ENCODE data around the gene SLC2A13.
"Not testable (repeated sequence)": the region's sequence is repeated elsewhere in the genome, so short reads cannot be mapped to it uniquely, and the experiment has no call there.

SLC2A13 gene

GRCh38 chr12:40104461-40105264, 1.2 kb downstream of the SLC2A13 start:
- no peak for DNase-seq

- DNase-seq = no peak
These were observed 2.8 kb downstream of the SLC2A13 start for GRCh38 chr12:40103043-40103442.

GRCh38 chr12:40101747-40102146, 4.1 kb downstream of the SLC2A13 start:
- no peak for DNase-seq

- no peak for DNase-seq
These were observed 6.4 kb downstream of the SLC2A13 start for GRCh38 chr12:40099423-40099853.

- no peak for DNase-seq
These were observed 7.3 kb downstream of the SLC2A13 start for GRCh38 chr12:40098406-40099145.

- no peak for DNase-seq
These were observed 12.4 kb downstream of the SLC2A13 start for GRCh38 chr12:40093512-40093911.

GRCh38 chr12:40086471-40086870, 19.4 kb downstream of the SLC2A13 start:
- DNase-seq = no peak

GRCh38 chr12:40078266-40078665, 27.6 kb downstream of the SLC2A13 start:
- no peak for DNase-seq

GRCh38 chr12:40075458-40075857, 30.4 kb downstream of the SLC2A13 start:
- no peak for DNase-seq

GRCh38 chr12:40068416-40068815, 37.5 kb downstream of the SLC2A13 start:
- DNase-seq = no peak

- DNase-seq = no peak
These were observed 40.2 kb downstream of the SLC2A13 start for GRCh38 chr12:40065636-40066035.

GRCh38 chr12:40063414-40063813, 42.5 kb downstream of the SLC2A13 start:
- no peak for DNase-seq

GRCh38 chr12:40058721-40059190, 47.1 kb downstream of the SLC2A13 start:
- DNase-seq = no peak

GRCh38 chr12:40056373-40056772, 49.5 kb downstream of the SLC2A13 start:
- no peak for DNase-seq

GRCh38 chr12:40055776-40056175, 50.1 kb downstream of the SLC2A13 start:
- DNase-seq = no peak

GRCh38 chr12:40055228-40055579, 50.7 kb downstream of the SLC2A13 start:
- DNase-seq = no peak

- no peak for DNase-seq
These were observed 51.2 kb downstream of the SLC2A13 start for GRCh38 chr12:40054555-40055227.

GRCh38 chr12:40049268-40049667, 56.6 kb downstream of the SLC2A13 start:
- DNase-seq = no peak

GRCh38 chr12:40047002-40047401, 58.9 kb downstream of the SLC2A13 start:
- DNase-seq = not testable (repeated sequence)

GRCh38 chr12:40045656-40046055, 60.2 kb downstream of the SLC2A13 start:
- DNase-seq = no peak

GRCh38 chr12:40044396-40044795, 61.5 kb downstream of the SLC2A13 start:
- no peak for DNase-seq

GRCh38 chr12:40039598-40039997, 66.3 kb downstream of the SLC2A13 start:
- DNase-seq = no peak

- DNase-seq = no peak
These were observed 67.3 kb downstream of the SLC2A13 start for GRCh38 chr12:40038619-40039018.

GRCh38 chr12:40034712-40035111, 71.2 kb downstream of the SLC2A13 start:
- no peak for DNase-seq

Measured in CD4-positive, alpha-beta T cell treated with Interleukin-4 for 1 hour (primary cell).